Measurements from ENCODE around the gene IFFO2. TPM values are rescaled to one million over a fixed set of nuclear protein-coding genes. Genes with fewer than 3 reads are reported as not detected.

IFFO2 gene
- total RNA-seq, 1 donor from 2014 or later: 6.8 TPM

GRCh38 chr1:18861590-18861989, 94.9 kb downstream of the IFFO2 start:
- Mint-ChIP-seq H3K27me3 (ENCODE audit: unreplicated experiment) (peaks cover 14% of the 10 kb centered on the region), H3K4me1 (ENCODE audit: unreplicated experiment) (no peaks in the 10 kb centered on the region), H3K36me3 (ENCODE audit: unreplicated experiment) (no peaks in the 10 kb centered on the region), H3K27ac (ENCODE audit: unreplicated experiment) (no peak overlapping the region), H3K9me3 (ENCODE audit: unreplicated experiment) (no peaks in the 10 kb centered on the region), H3K4me3 (ENCODE audit: unreplicated experiment) (no peak overlapping the region)
- no peak for TF ChIP-seq CTCF (IDR thresholded peaks at IDR 0.05)
- no peak for DNase-seq (ENCODE audit: extremely low spot score, unreplicated experiment)

GRCh38 chr1:18861082-18861481, 95.4 kb downstream of the IFFO2 start:
- Mint-ChIP-seq H3K36me3 (ENCODE audit: unreplicated experiment) (no peaks in the 10 kb centered on the region), H3K4me3 (ENCODE audit: unreplicated experiment) (no peak overlapping the region), H3K9me3 (ENCODE audit: unreplicated experiment) (no peaks in the 10 kb centered on the region), H3K27me3 (ENCODE audit: unreplicated experiment) (peaks cover 11% of the 10 kb centered on the region), H3K4me1 (ENCODE audit: unreplicated experiment) (no peaks in the 10 kb centered on the region), H3K27ac (ENCODE audit: unreplicated experiment) (no peak overlapping the region)
- no peak for TF ChIP-seq CTCF (IDR thresholded peaks at IDR 0.05)
- DNase-seq (ENCODE audit: extremely low spot score, unreplicated experiment): no peak

GRCh38 chr1:18859560-18859959, 96.9 kb downstream of the IFFO2 start, which contains the start of gene TAS1R2:
Gene TAS1R2, minus strand, starts transcription at chr1:18859660. Its CDS starts 0 bp downstream, at chr1:18859660.
- H3K4me3 Mint-ChIP-seq (ENCODE audit: unreplicated experiment): no peak within 1 kb of the TSS
- no peaks in the 10 kb centered on the region for H3K4me1 Mint-ChIP-seq (ENCODE audit: unreplicated experiment)
- no peak for DNase-seq (ENCODE audit: extremely low spot score, unreplicated experiment)
- H3K27me3 Mint-ChIP-seq (ENCODE audit: unreplicated experiment): peaks cover 6% of the 10 kb centered on the region
- H3K36me3 Mint-ChIP-seq (ENCODE audit: unreplicated experiment): no peaks in the 10 kb centered on the region
- H3K9me3 Mint-ChIP-seq (ENCODE audit: unreplicated experiment): no peaks in the 10 kb centered on the region
- no peak for TF ChIP-seq CTCF (IDR thresholded peaks at IDR 0.05)
- H3K27ac Mint-ChIP-seq (ENCODE audit: unreplicated experiment): no peak within 1 kb of the TSS

GRCh38 chr1:18858070-18858688, 98.3 kb downstream of the IFFO2 start:
- TF ChIP-seq CTCF (IDR thresholded peaks at IDR 0.05): no peak
- no peaks in the 10 kb centered on the region for H3K4me1 Mint-ChIP-seq (ENCODE audit: unreplicated experiment)
- H3K36me3 Mint-ChIP-seq (ENCODE audit: unreplicated experiment): no peaks in the 10 kb centered on the region
- no peak for DNase-seq (ENCODE audit: extremely low spot score, unreplicated experiment)
- no peak overlapping the region for H3K4me3 Mint-ChIP-seq (ENCODE audit: unreplicated experiment)
- no peaks in the 10 kb centered on the region for H3K9me3 Mint-ChIP-seq (ENCODE audit: unreplicated experiment)
- H3K27me3 Mint-ChIP-seq (ENCODE audit: unreplicated experiment): peaks cover 4% of the 10 kb centered on the region
- no peak overlapping the region for H3K27ac Mint-ChIP-seq (ENCODE audit: unreplicated experiment)

- no peaks in the 10 kb centered on the region for H3K4me1 Mint-ChIP-seq (ENCODE audit: unreplicated experiment)
- H3K4me3 Mint-ChIP-seq (ENCODE audit: unreplicated experiment): no peak overlapping the region
- H3K27me3 Mint-ChIP-seq (ENCODE audit: unreplicated experiment): no peaks in the 10 kb centered on the region
- no peak for TF ChIP-seq CTCF (IDR thresholded peaks at IDR 0.05)
- no peak for DNase-seq (ENCODE audit: extremely low spot score, unreplicated experiment)
- H3K27ac Mint-ChIP-seq (ENCODE audit: unreplicated experiment): no peak overlapping the region
- H3K9me3 Mint-ChIP-seq (ENCODE audit: unreplicated experiment): no peaks in the 10 kb centered on the region
- H3K36me3 Mint-ChIP-seq (ENCODE audit: unreplicated experiment): no peaks in the 10 kb centered on the region
Measured at GRCh38 chr1:18856435-18856834, 100.0 kb downstream of the IFFO2 start.
